Fibroblast of lung (primary cell): ENCODE data around the gene KSR2. TPM values are rescaled to one million over a fixed set of nuclear protein-coding genes. Genes with fewer than 3 reads are reported as not detected.

ENCODE experiments used
- DNase-seq, 2 donors: peaks; one replicate each; pipeline versions ENCODE4 v3.0.0 to v3.0.0-alpha.2; 2010; ENCODE audit warnings: low read depth in 2 of 2
- H2AFZ ChIP-seq: 2 replicates; pipeline ENCODE4 v1.5.1; 2012; ENCODE audit warnings: low read length, control low read depth, inconsistent platforms
- H3K27ac ChIP-seq: 2 replicates; pipeline ENCODE4 v1.5.1; 2011; ENCODE audit warnings: low read length, control low read depth; ENCODE audit not compliant: insufficient read depth
- H3K27me3 ChIP-seq: 2 replicates; pipeline ENCODE4 v1.5.1; 2011; ENCODE audit warnings: mild to moderate bottlenecking, low read length; ENCODE audit not compliant: control insufficient read depth, insufficient read depth
- H3K36me3 ChIP-seq: 2 replicates; pipeline ENCODE4 v1.5.1; 2011; ENCODE audit warnings: low read length; ENCODE audit not compliant: control insufficient read depth, insufficient read depth
- H3K4me1 ChIP-seq: 2 replicates; pipeline ENCODE4 v1.5.1; 2011; ENCODE audit warnings: low read length; ENCODE audit not compliant: control insufficient read depth, insufficient read depth; ENCODE audit errors: extremely low read depth
- H3K4me2 ChIP-seq: 2 replicates; pipeline ENCODE4 v1.5.1; 2011; ENCODE audit warnings: low read length, control low read depth; ENCODE audit not compliant: insufficient read depth; ENCODE audit errors: extremely low read depth
- H3K4me3 ChIP-seq, 4 experiments: fragments of 200-600 bp in 1 of 4; sonication (generic) in 1 of 4; replicated peaks in 1 of 4; 2 replicates each; pipeline ENCODE4 v1.5.1; 2011 to 2016; ENCODE audit warnings: low read length in 4 of 4, low read depth in 3 of 4, mild to moderate bottlenecking in 3 of 4, control low read depth in 2 of 4, inconsistent platforms in 1 of 4, mixed read lengths in 1 of 4; ENCODE audit not compliant: insufficient read depth in 1 of 4; ENCODE audit errors: control extremely low read depth in 1 of 4
- H3K79me2 ChIP-seq: 2 replicates; pipeline ENCODE4 v1.5.1; 2012; ENCODE audit warnings: mild to moderate bottlenecking, low read length, inconsistent platforms; ENCODE audit not compliant: control insufficient read depth, insufficient read depth
- H3K9ac ChIP-seq: 2 replicates; pipeline ENCODE4 v1.5.1; 2011; ENCODE audit warnings: mild to moderate bottlenecking, low read length, control low read depth; ENCODE audit not compliant: insufficient read depth
- H3K9me3 ChIP-seq: 2 replicates; pipeline ENCODE4 v1.5.1; 2012; ENCODE audit warnings: low read depth, low read length; ENCODE audit not compliant: control insufficient read depth, insufficient read depth
- H4K20me1 ChIP-seq: 2 replicates; pipeline ENCODE4 v1.5.1; 2011; ENCODE audit warnings: low read length; ENCODE audit not compliant: control insufficient read depth, insufficient read depth; ENCODE audit errors: extremely low read depth
- CTCF ChIP-seq, 2 donors: IDR thresholded peaks in 1 of 2; conservative IDR thresholded peaks in 1 of 2; 1 replicate in 1 of 2; 2 replicates in 1 of 2; pipeline ENCODE4 v1.5.1; 2011 to 2012; ENCODE audit warnings: low read length in 2 of 2, control low read depth in 1 of 2, inconsistent platforms in 1 of 2, low read depth in 1 of 2, mild to moderate bottlenecking in 1 of 2
- EZH2 ChIP-seq: IDR thresholded peaks from 2 replicates; pipeline ENCODE4 v1.5.1; 2012; ENCODE audit warnings: low read length, control low read depth, mild to moderate bottlenecking; ENCODE audit errors: missing control alignments
- polyA plus RNA-seq, 2 donors: library from polyadenylated mRNA; depleted of rRNA in 1 of 2; stranded (reverse) in 1 of 2; unstranded in 1 of 2; fragments of >200 nt; gene quantifications; 2 replicates each; pipeline ENCODE4 v1.2.1, GENCODE V29; 2011 to 2012; ENCODE audit warnings: missing spikeins in 1 of 2
- total RNA-seq: library from RNA; depleted of rRNA; stranded (reverse); fragments of >200 nt; gene quantifications from 2 replicates; pipeline ENCODE4 v1.2.1, GENCODE V29; 2014

Gene KSR2
- total and polyA plus RNA-seq, 2 donors (not counting 1 experiment from before 2014, with no cell fraction given): not detected

DNA sequence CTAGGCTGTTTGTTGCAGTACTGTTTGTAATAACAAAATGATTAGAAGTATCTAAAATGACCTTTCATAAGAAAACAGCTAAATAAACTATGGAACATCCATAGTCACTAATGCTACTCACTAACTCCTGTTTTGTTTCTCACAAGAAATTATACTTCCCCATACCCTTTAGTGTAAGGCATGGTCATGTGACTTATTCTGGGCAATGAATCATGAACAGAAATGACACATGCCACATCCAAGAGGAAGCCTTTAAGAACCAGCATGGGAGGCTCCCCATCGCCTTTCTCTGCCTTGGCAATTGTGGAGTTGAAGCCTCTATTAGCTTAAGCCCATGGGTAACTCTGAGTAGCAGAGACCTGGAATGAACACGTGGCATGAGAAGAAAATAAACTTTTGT, 49.3 kb downstream of the KSR2 start:
- no peak for DNase-seq
- Histone ChIP-seq H3K27ac (no peak overlapping the region), H3K9me3 (no peaks in the 10 kb centered on the region), H3K36me3 (no peaks in the 10 kb centered on the region), H2AFZ (no peak overlapping the region), H3K27me3 (no peaks in the 10 kb centered on the region), H3K9ac (no peak overlapping the region), H3K4me2 (no peak overlapping the region), H3K4me1 (no peaks in the 10 kb centered on the region), H3K4me3 (no peak overlapping the region), H4K20me1 (no peaks in the 10 kb centered on the region), H3K79me2 (no peaks in the 10 kb centered on the region)
- no peak for TF ChIP-seq CTCF (conservative IDR thresholded peaks at IDR 0.05 in 1 of 2, IDR thresholded peaks at IDR 0.05 in 1 of 2; ENCODE audit: low read depth in 1 of 2, low read length in 2 of 2)
- no peak for TF ChIP-seq EZH2

GRCh38 chr12:117914686-117915085, 54.1 kb downstream of the KSR2 start:
- DNase-seq: no peak
- no peaks in the 10 kb centered on the region for H3K79me2 ChIP-seq
- H2AFZ ChIP-seq: no peak overlapping the region
- no peak overlapping the region for H3K4me3 ChIP-seq
- H3K9ac ChIP-seq: no peak overlapping the region
- TF ChIP-seq CTCF (conservative IDR thresholded peaks at IDR 0.05 in 1 of 2, IDR thresholded peaks at IDR 0.05 in 1 of 2; ENCODE audit: low read depth in 1 of 2, low read length in 2 of 2) (no peak), EZH2 (no peak)
- H3K27ac ChIP-seq: no peak overlapping the region
- H4K20me1 ChIP-seq: no peaks in the 10 kb centered on the region
- H3K36me3 ChIP-seq: no peaks in the 10 kb centered on the region
- H3K4me1 ChIP-seq: no peaks in the 10 kb centered on the region
- H3K4me2 ChIP-seq: no peak overlapping the region
- H3K9me3 ChIP-seq: no peaks in the 10 kb centered on the region
- no peaks in the 10 kb centered on the region for H3K27me3 ChIP-seq

DNA sequence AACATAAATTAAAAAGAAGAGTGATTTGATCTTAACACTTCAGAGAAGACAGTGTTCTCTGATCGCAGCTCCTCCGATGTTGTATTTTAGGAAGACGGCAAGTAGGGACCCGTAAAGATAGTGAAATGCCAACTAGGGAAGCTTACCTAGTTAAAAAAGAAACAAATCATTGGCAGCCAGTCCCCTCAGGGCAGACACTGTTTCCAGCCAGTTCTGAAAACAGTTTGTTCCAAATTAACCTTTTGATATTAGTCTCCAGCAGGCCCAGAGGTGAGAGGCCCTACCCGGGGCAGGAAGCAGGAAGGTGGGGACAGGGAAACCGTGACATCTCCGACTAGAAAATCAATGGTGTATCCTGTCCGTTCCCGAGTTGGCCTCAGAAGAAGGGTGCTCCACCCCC, 56.0 kb downstream of the KSR2 start:
- no peak overlapping the region for H3K9ac ChIP-seq
- no peak overlapping the region for H3K4me2 ChIP-seq
- DNase-seq: no peak
- H3K27ac ChIP-seq: no peak overlapping the region
- H3K79me2 ChIP-seq: no peaks in the 10 kb centered on the region
- no peaks in the 10 kb centered on the region for H3K4me1 ChIP-seq
- TF ChIP-seq CTCF (conservative IDR thresholded peaks at IDR 0.05 in 1 of 2, IDR thresholded peaks at IDR 0.05 in 1 of 2; ENCODE audit: low read depth in 1 of 2, low read length in 2 of 2) (no peak), EZH2 (no peak)
- H2AFZ ChIP-seq: no peak overlapping the region
- no peaks in the 10 kb centered on the region for H3K9me3 ChIP-seq
- H3K4me3 ChIP-seq: no peak overlapping the region
- no peaks in the 10 kb centered on the region for H3K27me3 ChIP-seq
- no peaks in the 10 kb centered on the region for H3K36me3 ChIP-seq
- H4K20me1 ChIP-seq: no peaks in the 10 kb centered on the region
